SK-N-DZ (cell line): ENCODE results near the gene ADCK2.
A peak's percentile ranks its signal among the peaks of the same experiment; 100 is the strongest.
"Not testable (repeated sequence)": the region's sequence is repeated elsewhere in the genome, so short reads cannot be mapped to it uniquely, and the experiment has no call there.

Source experiments
- DNase-seq: peaks from one replicate; pipeline ENCODE4 v3.0.0-alpha.2; 2015; ENCODE audit warnings: low spot score

The ADCK2 gene

DNA sequence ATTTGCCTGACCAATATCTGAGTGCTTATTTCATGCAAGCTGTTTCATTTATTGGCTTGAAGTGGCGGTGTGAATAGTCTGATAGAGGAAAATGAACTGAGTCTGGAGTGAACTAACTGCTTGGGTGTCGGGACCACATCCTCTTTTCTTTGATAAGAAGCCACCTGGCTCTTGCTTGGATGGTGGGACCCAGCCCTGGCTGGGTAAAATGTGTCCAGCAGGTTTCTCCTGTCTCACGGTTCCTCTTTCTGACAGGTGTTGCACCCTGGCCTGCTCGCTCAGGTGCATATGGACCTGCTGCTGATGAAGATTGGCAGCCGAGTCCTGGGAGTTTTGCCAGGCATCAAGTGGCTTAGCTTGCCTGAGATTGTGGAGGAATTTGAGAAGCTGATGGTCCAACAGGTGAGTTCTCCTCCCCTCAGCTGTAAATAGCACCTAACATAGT, 1.6 kb downstream of the ADCK2 start:
- no peak for DNase-seq

DNA sequence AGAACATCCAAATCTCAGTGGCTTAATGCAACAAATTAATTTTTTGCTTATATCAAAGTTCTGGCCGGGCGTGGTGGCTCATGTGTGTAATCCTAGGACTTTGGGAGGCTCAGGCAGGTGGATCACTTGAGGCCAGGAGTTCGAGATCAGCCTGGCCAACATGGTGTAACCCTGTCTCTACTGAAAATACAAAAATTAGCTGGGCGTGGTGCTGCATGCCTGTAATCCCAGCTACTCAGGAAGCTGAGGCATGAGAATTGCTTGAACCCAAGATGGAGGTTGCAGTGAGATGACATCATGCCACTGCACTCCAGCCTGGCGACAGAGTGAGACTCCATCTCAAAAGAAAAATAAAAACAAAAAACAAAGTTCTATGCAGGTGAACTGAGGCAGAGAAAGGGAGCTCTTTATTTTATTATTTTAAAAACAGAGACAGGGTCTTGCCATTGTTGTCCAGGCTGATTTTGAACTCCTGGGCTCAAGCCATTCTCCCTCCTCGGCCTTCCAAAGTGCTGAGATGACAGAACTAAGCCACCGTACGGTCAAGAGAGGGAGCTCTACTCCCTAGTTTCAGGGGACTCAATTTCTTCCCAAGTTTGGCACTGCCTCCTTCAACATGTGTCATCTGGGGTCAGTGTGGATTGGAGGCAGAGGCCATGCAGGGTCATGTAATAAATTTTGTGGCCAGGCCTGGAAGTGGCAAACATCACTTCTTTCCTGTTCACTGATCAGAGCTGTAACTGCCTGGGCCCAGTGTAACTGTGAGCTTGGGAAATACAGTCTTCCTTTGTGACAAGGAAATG, 2.4 kb downstream of the ADCK2 start:
- peak; percentile 39 for DNase-seq

DNA sequence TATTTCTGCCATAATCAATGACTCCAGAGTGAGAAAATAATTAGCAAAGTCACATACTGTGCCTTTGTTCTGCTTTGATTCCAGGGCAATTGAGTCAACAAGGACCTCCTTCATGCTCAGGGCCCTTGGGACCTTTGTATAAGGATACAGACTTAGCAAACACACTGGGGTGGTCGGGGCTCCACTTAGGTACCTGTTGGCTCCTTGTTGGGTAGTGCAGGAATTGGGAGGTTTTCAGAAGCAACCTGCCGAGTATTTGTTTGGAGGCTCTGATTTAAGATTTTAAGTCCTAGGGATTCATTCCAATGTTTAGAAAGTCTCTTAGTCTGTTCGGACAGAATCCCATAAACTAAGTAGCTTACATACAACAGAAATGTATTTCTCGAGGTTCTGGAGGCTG, 3.0 kb downstream of the ADCK2 start:
- no peak for DNase-seq

DNA sequence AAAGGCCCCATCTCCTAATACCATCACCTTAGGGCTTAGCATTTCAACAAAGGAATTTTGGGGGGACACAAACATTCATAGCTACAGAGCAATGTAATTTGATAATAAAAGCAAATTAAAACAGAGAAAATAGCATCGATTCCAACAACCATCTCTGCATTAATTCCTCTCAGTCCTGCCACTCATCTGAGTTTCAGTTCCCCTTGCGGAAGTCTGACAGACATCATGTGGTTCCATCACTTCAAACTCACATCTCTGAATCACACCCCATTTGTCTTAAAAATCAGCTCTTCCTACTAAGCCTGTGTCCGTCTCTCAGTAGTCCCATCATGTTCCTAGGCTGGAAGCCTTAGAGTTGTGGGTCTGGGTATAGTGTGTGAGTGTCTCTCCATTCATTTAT, 3.6 kb downstream of the ADCK2 start:
- DNase-seq: no peak

DNA sequence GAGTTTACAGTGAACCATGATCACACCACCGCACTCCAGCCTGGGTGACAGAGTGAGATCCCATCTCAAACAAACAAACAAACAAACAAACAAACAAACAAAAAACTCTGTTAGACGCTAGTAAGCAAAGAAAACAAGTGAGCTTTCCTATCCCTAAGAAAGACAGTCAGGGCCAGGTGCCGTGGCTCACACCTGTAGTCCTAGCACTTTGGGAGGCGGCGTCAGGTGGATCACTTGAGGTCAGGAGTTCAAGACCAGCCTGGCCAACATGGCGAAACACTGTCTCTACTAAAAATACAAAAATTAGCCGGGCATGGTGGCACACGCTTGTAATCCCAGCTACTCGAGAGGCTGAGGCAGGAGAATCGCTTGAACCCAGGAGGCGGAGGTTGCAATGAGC, 4.2 kb downstream of the ADCK2 start:
- not testable (repeated sequence) for DNase-seq

DNA sequence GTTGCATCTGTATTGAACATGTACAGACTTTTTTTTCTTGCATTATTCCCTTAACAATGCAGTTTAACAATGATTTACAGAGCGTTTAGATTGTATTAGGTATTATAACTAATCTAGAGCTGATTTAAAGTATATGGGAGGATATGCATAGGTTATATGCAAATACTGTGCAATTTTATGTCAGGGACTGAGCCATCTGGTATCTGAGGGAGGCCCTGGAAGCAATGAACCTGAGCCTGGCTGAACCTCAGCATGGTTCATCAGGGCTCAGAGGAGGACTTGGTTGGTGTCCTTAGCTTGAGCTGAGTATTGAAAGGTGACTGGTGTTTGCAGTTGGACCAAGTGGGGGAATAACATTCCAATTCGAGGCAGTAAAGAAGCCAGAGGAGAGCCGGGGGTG, 4.8 kb downstream of the ADCK2 start:
- no peak for DNase-seq

DNA sequence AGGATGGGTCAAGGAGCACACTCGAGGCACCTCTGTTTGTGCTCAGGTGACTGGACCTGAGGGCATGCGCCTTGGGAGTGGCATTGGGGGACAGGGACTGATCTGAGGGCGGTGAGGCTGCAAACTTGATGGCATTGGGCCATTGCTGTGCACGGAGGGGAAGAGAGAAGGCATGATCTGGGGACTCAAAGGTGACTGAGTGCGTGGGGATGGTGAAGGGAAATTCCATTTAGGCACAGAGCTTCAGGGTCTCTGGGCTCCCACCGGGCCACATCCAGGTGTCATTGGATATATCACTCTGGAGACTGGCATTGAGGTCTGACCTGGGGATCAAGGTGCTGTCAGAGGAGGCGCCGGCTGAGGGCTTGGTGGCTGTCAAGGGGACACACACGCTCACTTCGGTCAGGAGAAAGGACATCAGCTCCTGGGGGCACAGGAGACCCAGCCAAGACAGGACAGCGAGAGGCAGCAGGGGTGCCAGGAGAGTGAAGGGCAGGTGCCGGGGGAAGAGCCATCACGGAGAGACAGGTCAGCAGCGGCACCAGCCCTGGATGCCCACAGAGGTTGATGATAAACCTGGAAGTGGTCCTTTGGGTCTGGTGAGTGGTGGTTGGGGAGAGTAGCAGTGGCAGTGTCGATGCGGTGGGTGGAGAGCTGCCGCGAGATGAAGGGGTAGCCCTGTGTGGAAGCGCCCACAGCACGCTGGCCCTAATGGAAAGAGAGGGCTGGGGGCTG, 5.5 kb downstream of the ADCK2 start:
- DNase-seq: no peak

DNA sequence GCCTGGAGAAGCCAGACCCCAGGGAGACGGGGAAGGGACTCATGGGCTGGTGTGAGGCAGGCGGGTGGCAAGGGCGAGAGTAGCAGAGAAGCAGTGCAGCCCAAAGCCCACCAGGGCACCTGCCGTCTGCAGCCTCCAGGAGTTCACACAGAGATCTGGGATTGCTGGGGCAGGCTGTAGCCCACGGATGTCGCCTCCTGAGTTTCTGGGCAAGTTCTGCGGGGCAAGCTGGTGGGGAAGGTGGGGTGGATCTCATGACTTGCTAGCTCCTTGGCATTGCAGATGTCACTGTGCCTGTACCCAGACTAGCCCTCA, 6.0 kb downstream of the ADCK2 start:
- no peak for DNase-seq

DNA sequence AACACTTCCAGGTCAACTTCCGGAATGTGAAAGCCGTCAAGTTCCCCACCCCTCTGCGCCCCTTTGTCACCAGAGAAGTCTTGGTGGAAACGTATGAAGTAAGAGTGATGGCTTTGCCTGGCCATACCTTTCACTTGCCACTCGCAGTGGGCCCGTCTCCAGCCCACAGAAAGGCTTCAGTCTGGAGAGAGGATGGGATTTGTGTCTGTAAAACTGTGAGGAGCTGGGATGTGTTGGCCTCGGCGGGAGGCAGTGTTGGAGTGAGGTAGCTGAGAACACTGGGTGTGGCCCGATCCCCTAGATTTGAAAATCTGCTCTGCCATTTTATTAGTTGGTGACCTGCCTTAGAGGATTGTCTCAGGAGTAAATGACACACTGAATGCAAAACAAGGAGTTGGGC, 6.4 kb downstream of the ADCK2 start:
- DNase-seq: no peak

DNA sequence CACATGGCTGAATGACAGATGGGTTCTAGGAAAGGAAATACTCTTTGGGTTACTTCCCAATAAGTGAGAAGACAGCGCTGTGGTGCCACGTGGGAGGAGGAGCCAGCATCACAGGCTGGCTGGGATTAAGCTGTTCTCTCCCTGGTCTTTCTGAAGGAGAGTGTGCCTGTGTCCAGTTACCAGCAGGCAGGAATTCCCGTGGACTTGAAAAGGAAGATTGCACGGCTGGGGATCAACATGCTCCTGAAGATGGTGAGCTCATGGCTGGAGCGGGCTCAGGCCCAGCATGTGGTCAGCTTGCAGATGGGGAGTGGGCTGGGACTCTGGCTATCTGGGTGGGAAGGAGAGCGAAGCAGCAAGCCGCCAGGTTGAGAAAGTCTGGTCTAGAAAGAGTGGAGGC, 8.1 kb downstream of the ADCK2 start:
- no peak for DNase-seq

DNA sequence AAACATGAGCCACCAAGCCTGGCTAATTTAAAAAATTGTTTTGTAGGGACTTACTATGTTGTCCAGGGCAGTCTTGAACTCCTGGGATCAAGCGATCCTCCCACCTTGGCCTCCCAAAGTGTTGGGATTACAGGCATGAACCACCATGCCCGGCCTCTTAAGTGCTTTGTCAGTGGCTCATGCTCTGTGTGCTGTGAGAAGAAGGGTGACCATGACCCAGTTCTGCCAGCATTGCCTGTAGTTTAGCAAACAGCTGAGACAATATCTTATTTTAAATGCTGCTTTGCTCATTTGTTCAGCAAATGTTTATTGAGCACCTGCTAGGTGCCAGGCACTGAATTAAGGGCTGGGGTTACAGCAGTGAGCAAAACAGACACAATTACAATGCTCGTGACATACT, 9.0 kb downstream of the ADCK2 start:
- DNase-seq: no peak

DNA sequence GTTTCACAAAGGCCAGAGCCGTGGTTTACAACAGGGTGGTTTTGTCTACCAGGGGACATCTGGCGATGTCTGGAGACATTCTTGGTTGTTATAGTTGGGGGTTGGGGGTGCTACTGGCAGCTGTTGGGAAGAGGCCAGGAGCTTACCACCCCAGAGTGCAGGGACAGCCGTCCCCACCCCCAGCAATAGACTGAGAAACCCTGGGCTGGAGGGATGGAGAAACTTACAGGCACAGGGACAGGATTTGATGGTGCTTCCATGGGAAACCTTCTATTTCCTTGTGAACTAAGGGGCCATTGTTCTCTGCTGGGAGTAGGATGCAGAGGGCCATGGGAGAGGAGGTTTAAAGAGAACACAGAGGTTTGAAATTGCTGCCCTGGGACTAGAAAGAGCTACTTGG, 10.9 kb downstream of the ADCK2 start:
- DNase-seq: no peak

DNA sequence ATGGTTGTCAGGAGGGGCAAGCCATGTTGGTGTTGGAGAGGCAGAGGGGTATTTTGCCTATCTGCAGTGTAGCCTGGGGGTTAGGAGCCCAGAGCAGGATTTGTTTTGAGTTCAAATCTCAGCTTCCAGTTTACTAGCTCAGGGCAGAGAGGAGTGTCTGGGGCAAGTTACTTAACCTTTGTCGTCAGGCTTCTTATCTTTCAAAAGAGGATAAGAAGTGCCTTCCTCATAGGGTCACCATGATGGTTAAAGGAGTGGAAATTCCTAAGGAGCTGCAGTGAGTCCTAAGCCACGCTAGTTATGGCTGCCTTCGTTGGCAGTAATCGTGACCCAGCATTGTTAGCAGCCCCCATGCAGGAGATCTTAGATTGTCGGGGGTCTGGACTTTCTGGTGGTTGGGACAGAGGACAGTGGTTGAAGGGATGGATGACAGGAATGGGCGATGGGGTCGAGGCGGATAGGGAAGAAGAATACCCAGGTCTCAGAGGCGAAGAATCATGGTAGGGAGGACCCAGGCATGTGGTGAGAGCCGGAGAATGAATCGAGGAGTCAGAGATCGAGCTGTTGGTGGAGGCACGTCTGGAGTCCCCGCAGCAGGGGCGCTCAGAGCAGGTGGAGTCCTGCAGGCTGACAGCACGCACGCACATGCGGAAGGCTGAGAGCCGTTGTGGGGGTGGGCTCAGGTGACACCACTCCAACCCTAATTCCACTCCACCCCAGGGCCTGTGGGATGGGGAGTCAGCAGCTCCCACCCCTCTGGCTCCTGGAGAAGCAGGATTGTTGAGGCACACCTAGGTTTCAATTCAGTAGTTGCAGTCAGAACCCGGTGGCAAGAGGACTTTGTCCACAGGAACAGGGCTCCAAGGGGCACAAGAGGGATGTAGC, 11.6 kb downstream of the ADCK2 start:
- DNase-seq: no peak

DNA sequence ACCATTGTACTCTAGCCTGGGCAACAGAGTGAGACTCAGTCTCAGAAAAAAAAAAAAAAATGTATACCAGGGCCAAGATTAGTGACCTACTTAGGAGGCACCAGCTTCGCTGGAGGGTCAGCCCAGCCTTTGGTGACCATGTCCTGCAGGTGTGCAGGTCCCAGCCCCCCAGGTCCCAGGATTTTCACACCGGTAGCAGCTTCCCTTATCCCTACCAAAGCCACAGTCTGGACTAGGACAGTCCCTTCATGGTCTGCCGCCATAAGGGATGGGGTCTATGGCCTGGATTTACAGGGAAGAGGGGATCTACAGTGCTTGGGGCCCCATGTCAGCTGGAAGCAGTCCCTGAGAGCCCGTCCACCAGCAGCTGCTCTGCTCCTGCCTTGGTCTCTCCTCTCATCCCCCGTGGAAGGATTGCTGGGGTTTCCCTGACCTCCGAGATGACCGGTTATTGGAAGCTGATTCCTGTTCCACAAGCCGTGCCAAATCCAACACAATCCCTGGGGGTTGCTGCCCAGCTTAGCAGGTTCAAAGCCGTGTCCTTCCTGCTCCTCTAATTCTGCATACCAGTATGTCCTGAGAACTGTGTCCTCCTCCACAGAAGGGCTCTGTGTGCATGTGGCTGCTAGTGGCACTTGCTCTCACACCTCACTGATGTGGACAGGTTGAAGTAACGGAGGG, 12.8 kb downstream of the ADCK2 start:
- no peak for DNase-seq

DNA sequence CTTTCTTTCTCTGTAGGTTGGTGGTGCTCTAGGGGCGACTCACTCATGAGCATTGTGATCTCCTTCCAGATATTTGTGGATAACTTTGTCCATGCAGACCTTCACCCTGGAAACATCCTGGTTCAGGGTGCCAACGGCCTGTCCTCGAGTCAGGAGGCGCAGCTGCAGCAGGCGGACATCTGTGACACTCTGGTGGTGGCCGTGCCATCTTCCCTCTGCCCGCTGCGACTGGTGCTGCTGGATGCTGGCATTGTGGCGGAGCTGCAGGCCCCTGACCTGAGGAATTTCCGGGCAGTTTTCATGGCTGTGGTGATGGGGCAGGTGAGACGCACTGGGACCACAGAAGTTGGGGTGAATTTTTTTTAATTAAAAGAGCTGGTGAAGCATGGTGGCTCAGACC, 14.2 kb downstream of the ADCK2 start:
- no peak for DNase-seq

DNA sequence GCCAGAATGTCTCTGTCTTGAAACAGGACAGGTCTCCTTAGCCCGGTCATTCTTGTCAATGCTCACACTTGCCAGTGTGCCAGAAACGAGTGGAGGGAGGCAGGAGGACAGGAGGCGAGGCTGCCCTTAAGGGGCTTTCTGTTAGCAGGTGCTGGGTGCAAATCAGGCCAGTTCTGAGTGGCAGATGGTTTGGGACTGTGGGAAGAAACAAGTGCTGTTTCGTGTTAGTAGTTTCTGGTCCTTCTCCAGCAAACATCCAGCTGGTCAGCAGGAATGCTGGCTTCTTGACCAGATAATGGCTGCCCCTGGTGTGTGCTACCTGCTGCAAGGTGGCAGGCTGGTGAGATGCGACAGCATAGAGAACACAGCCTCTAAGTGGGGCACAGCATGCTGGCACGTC, 15.6 kb downstream of the ADCK2 start:
- DNase-seq: no peak

DNA sequence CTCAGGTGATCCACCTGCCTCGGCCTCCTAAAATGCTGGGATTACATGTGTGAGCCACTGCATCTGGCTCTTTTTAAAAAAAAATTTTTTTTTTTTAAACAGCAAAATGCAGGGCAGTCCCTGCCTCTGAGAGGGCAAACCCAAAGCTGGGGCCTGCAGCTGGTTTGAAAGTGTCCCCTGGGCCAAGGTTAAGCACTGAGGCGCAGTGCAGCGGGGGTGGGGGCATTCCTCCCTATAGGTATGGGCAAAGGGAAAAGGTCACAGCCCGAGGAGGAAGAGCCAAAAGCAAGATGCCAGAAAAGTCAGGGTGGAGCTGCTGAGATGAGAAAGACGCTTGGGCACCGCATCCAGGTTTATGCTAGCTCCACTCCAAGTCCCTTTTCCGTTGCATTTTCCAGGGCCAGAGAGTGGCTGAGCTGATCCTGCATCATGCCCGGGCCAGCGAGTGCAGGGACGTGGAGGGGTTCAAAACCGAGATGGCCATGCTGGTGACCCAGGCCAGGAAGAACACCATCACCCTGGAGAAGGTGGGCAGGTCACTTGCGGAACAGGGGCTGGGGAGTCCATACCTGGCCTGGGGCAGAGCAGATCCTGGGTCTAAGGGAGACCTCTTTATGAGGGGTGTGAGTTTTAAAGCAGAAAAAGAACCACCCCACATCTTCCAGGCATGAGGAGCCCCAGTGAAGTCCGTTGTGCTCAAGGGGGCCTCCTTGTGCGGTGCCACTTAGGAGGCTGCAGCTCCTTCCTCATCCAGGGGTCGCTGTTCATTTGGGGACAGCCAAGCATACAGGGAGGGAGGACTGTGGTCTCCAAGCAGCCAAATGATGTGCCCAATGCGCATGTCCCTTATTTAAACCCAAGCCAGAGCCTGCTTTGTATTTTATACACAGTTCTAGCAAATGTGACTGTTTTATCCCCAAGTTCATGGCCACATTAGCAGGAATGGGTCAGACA, 16.7 kb downstream of the ADCK2 start:
- DNase-seq: no peak

DNA sequence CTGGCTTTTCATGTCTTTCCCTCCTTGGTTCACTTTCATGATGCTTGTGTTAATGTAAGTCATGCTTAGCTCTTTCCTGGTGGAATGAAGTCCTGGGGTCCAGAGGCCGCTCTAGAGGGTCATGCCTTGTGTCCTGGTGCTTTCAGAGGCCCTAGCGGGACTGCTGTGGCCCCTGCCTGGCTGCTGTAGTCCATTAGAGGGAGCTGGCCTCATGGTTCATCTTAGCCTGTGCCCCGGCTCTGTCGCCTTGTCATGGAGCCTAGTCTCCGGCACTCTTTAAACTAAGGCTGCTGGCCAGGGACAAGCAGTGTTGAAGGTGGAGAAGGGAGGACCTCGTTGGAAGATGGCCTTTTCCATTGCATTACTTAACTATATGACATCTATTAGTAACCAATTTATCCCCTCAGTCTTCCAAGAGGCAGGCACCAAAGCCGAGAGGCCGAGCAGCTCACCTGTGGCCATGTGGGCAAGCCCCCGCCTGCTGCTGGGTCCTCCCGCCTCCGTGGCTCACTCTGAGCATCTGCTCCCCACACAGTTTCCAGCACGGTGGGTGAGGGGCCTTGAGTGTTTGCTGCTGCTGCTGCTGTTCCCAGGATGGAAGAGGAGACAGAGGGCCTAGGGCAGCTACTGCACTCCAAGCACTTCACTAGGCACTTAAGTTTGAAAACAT, 18.8 kb downstream of the ADCK2 start:
- no peak for DNase-seq

DNA sequence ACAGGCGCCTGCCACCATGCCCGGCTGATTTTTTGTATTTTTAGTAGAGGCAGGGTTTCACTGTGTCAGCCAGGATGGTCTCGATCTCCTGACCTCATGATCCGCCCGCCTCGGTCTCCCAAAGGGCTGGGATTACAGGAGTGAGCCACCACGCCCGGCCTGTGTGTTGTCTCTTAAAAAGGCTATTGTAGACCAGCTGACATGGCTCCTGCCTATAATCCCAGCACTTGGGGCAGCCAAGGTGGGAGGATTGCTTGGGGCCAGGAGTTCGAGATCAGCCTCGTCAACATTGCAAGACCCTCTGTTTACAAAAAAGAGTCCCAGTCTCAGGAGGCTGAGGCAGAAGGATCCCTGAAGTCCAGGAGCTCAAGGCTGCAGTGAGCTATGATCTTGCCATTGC, 21.1 kb downstream of the ADCK2 start:
- not testable (repeated sequence) for DNase-seq

DNA sequence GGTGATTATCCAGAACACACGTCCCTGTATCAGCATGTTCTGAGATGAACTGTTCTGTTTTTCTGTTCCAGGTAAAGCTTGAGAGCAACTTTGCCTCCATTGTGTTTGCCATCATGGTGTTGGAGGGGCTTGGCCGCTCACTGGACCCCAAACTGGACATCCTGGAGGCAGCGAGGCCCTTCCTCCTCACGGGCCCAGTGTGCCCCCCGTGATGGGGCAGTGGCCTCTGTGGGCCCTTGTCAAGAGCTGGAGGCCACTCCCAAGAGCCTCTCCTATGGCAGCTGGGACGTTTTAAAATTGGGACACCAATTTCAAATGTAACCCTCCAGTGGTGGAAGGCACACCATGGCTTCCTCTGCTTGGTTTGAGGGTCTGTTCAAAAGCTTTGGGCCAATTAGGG, 21.8 kb downstream of the ADCK2 start:
- no peak for DNase-seq
